Testis (tissue), 2 donors: ENCODE data around the gene SDSL.

Source experiments
- CTCF ChIP-seq, 3 experiments: fragments of 450-650 bp in 2 of 3; fragments of 200-600 bp in 1 of 3; sonication (generic) in 1 of 3; IDR thresholded peaks; one replicate each; pipeline ENCODE4 v1.5.1; 2016 to 2019; ENCODE audit warnings: antibody characterized with exemption in 3 of 3, mild to moderate bottlenecking in 2 of 3, moderate library complexity in 1 of 3
- POLR2A ChIP-seq: fragments of 450-650 bp; IDR thresholded peaks from one replicate; pipeline ENCODE4 v1.6.1; 2017; ENCODE audit warnings: antibody characterized with exemption, mild to moderate bottlenecking, moderate library complexity

- TF ChIP-seq POLR2A (no peak), CTCF (IDR thresholded peaks at IDR 0.05) (no peak)
These were observed 54.2 kb downstream of the SDSL start for GRCh38 chr12:113476176-113476986.
